ENCODE measurements around the gene SLC9B2.

DNA sequence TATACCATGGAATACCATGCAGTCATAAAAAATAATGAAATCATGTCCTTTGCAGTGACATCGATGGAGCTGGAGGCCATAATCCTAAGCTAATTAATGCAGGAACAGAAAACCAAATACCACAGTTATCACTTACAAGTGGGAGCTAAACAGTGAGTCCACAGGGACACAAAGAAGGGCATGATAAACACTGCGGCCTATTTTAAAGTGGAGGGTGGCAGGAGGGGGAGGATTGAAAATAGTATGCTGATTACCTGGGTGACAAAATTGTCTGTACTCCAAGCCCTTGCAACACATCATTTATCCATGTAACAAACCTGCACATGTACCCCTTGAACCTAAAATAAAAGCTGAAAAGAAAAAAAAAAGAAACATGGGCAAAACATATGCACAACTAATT, 40.4 kb downstream of the SLC9B2 start:
- TF ChIP-seq, protein P1, sequence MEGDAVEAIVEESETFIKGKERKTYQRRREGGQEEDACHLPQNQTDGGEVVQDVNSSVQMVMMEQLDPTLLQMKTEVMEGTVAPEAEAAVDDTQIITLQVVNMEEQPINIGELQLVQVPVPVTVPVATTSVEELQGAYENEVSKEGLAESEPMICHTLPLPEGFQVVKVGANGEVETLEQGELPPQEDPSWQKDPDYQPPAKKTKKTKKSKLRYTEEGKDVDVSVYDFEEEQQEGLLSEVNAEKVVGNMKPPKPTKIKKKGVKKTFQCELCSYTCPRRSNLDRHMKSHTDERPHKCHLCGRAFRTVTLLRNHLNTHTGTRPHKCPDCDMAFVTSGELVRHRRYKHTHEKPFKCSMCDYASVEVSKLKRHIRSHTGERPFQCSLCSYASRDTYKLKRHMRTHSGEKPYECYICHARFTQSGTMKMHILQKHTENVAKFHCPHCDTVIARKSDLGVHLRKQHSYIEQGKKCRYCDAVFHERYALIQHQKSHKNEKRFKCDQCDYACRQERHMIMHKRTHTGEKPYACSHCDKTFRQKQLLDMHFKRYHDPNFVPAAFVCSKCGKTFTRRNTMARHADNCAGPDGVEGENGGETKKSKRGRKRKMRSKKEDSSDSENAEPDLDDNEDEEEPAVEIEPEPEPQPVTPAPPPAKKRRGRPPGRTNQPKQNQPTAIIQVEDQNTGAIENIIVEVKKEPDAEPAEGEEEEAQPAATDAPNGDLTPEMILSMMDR (IDR thresholded peaks at IDR 0.05; ENCODE audit: low read length) = no peak
- TF ChIP-seq EZH2 (IDR thresholded peaks at IDR 0.05; ENCODE audit: borderline replicate concordance, low read length) = no peak

Measured in OCI-LY1 (cell line).